ENCODE measurements around the gene RBCK1.
A peak's percentile ranks its signal among the peaks of the same experiment; 100 is the strongest.
"Not testable (repeated sequence)": the region's sequence is repeated elsewhere in the genome, so short reads cannot be mapped to it uniquely, and the experiment has no call there.

The RBCK1 gene

DNA sequence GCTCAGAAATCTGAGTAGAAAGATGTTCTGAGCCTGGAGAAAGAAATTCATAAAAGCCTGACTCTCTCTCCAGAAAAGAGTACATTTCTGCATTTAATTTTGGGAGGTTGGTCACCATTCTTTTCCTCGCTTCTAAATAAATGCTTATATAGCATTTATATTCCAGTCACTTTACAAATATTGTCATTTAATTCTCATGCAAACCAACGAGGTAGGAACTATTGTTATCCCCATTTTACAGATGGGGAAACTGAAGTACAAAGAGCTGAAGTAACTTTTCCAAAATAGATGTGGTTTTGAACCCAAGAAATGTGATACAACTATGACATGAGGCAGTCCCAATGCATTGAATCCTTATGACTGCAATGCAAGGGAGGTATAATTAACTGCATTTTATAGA lies 32.0 kb upstream of the RBCK1 start:
- no peak for DNase-seq

GRCh38 chr20:376750-377149 lies 31.3 kb upstream of the RBCK1 start:
- DNase-seq = no peak

DNA sequence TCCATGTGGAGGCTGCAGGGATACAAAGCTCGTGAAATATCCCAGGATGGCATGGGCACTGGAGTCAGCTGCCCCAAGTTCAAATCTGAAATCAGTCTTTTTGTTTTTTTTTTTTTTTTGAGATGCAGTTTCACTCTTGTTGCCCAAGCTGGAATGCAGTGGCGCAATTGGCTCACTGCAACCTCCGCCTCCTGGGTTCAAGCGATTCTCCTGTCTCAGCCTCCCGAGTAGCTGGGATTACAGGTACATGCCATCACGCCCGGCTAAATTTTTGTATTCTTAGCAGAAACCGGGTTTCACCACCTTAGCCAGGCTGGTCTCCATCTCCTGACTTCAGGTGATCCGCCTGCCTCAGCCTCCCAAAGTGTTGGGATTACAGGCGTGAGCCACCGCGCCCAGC lies 30.5 kb upstream of the RBCK1 start:
- DNase-seq = not testable (repeated sequence)

GRCh38 chr20:378961-379336 lies 29.1 kb upstream of the RBCK1 start:
- DNase-seq = no peak

DNA sequence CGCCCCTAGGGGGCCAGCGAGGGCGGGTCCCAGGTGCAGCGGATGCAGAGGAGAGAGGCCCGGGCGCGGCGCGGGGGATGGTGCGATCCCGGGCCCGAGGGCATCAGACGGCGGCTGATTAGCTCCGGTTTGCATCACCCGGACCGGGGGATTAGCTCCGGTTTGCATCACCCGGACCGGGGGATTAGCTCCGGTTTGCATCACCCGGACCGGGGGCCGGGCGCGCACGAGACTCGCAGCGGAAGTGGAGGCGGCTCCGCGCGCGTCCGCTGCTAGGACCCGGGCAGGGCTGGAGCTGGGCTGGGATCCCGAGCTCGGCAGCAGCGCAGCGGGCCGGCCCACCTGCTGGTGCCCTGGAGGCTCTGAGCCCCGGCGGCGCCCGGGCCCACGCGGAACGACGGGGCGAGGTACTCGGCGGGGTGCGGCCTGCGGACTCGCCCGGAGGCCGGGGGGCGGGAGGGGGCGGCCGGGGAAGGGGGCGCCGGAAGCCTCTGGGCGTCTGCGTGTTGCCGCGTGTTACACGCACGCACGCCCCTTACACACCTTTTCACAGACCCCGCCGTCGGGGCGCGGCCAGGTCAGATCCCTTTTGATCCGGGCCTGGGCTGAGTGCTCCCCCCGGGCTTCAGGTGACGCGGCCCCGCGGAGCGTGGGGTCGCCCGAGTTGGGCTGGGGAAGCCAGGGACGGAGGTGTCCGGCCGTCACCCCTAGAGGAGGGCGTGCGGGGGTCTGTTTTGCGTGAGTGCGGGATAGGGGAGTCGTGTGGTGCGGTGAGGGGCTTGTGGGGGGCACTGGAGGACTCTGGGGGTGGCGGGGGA lies 27.1 kb upstream of the RBCK1 start:
- peak; percentile 81 for DNase-seq

GRCh38 chr20:381581-382290 lies 26.4 kb upstream of the RBCK1 start:
- DNase-seq = peak; percentile 86

- DNase-seq = no peak
Observed at GRCh38 chr20:382291-383115, 25.6 kb upstream of the RBCK1 start.

DNA sequence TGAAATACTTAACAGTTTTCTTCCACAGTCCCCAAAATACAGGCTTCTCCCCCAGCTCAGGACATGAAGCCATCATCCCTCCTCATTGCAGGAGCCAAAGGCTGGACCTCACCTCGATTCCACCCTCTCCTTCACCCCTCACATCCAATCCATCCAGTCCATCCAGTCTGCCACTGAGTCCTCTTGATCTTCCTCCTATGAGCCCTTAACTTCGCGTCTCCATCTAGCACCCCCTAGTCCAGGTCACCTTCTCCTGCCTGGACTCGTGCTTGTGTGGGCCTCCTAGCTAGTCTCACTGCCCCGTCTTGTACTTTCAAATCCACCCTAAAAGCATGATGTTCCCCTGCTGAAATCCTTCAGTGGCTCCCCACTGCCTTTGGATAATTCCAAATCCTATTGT lies 24.2 kb upstream of the RBCK1 start:
- DNase-seq = no peak

GRCh38 chr20:384723-385122 lies 23.4 kb upstream of the RBCK1 start:
- DNase-seq = no peak

DNA sequence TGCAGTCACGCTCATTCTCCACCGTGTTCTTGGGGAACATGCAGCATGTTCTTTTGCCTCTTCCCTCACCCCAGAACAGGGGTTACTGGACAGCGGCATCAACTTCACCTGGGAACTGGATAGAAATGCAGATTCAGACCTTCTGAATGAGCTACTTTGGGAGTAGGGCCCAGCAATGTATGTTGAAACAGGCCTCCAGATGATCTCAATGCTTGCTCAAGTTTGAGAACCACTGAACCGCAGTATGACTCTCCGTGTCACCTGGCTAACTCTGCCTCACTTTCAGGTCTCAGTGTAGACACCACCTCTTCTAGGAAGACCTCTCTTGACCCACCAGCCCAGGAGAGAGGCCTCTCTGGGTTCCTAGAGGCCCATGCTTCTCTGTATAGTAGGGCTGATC lies 22.7 kb upstream of the RBCK1 start:
- DNase-seq = no peak

DNA sequence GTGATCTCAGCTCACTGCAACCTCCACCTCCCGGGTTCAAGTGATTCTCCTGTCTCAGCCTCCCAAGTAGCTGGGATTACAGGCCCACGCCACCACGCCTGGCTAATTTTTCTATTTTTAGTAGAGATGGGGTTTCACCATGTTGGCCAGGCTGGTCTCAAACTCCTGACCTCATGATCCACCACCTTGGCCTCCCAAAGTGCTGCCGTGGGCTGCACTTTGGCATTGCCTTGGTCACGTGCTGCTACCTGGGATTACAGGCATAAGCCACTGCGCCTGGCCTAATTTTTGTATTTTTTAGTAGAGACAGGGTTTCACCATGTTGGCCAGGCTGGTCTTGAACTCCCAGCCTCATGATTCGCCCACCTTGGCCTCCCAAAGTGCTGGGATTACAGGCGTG lies 21.5 kb upstream of the RBCK1 start:
- DNase-seq = not testable (repeated sequence)

DNA sequence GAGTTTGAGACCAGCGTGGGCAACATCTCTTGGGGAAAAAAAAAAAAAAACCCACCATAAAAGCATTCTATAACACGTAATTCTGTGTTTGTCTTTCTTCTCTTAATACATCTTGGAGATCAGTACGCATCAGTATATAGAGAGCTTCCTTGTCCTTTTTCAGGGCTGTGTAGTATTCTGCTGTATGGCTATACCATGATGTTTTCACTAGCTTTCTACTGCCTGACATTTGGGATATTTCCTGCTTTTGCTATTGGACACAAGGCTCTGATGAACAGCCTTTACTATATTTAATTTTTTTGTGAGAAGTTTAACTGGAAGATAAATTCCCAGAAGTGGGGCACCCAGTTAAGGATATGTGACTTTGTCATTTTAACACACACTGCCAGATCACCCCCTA lies 20.6 kb upstream of the RBCK1 start:
- no peak for DNase-seq

GRCh38 chr20:388034-388994 lies 19.8 kb upstream of the RBCK1 start:
- no peak for DNase-seq

DNA sequence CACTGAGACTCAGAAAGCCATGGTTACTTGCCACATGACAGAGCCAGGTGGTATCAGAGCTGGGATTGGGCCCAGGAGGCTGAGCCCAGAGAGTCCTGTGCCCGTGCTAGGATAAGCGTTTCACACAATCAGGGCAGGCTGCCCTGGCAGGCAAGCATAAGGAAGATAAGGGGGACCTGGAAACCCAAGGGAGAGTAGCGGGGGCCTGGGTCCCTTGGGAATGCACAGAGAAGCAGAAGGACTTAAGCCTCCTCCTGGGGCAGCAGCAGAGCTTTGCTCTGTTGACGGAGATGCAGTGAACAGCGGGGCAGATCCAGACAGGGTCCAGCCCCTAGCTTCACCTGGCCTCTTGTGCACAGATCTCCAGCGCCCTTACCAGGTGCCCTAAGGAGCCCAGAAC lies 18.9 kb upstream of the RBCK1 start:
- no peak for DNase-seq

DNA sequence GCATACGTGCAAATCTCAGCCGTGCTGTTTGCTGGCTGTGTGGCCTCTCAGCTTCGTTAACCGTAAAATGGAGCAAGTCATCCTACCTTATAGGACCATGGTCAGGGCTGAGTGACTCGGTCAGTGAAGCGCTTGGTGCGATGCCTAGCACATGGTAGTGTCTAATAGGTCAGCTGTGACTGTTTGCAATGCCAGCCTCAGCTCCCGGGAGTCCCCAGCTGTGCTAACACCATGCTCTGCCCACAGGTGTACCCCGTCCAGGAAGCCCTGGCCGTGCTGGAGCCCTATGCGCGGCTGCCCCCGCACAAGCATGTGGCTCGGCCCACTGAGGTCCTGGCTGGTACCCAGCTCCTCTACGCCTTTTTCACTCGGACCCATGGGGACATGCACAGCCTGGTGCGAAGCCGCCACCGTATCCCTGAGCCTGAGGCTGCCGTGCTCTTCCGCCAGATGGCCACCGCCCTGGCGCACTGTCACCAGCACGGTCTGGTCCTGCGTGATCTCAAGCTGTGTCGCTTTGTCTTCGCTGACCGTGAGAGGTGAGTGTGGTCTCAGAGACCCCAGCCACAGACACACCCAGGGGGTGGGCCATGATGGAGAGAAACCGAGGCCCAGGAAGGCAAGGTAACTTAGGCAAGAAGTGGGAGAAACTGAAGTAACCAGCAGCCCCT lies 16.9 kb upstream of the RBCK1 start:
- no peak for DNase-seq

GRCh38 chr20:393296-393695 lies 14.8 kb upstream of the RBCK1 start:
- not testable (repeated sequence) for DNase-seq

DNA sequence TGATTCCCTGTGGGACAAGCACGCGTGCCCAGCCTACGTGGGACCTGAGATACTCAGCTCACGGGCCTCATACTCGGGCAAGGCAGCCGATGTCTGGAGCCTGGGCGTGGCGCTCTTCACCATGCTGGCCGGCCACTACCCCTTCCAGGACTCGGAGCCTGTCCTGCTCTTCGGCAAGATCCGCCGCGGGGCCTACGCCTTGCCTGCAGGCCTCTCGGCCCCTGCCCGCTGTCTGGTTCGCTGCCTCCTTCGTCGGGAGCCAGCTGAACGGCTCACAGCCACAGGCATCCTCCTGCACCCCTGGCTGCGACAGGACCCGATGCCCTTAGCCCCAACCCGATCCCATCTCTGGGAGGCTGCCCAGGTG lies 11.9 kb upstream of the RBCK1 start:
- DNase-seq = no peak

- no peak for DNase-seq
Observed at GRCh38 chr20:396619-397431, 11.3 kb upstream of the RBCK1 start.

DNA sequence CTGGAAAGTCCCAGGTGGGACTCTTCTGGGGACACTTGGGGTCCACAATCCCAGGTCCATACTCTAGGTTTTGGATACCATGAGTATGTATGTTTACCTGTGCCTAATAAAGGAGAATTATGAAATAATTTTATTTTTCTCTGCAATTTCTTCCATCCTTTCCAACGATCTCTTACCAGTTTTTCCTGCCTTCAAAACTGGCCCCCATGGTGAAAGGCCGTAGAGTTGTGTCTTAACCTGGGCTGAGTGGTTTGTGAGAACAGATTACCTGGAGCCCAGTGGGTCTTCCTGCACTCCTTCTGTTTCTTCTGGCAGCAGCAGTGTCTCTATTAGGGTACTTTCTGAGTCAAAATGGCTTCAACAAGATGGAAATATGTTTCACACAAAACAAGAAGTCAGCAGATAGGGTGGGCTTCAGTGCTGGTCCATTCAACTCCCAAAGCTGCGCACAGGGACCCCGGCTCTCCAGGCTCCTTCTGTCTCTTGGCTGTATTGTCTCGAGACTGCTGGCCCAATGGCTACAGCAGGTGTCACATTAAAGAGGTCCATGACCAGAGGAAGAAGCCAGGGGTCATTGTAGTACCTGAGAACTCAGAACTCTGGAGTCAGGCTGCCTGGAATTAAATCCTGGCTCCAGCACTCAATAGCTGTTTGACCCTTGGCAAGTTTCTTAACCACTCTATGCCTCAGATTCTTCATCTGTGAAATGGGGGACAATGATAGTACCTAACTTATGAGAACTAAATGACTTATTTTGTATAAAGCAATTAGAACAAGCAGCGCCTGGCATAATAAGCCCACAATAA lies 10.5 kb upstream of the RBCK1 start:
- no peak for DNase-seq

DNA sequence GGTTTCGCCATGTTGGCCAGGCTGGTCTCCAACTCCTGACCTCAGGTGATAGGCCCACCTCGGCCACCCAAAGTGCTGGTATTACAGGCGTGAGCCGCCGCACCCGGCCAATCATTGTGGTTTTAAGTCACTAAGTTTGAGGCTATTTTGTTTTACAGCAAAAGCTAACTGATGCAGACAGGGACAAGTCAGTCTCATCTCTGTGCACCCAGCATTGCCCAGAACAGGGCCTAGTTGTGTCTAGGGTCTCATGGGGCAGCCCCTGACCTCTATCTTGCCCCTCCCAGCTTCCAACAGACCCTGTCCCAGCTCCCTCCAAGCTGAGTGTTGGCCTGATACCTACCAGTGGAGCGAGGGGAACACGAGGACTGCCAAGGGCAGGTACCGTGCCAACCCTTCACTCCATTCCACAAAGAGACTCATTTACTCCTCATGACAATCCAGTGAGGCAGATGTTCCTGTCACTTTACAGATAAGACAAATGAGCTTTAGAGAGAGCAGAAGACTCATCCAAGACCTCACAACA lies 8.9 kb upstream of the RBCK1 start:
- DNase-seq = no peak
